ENCODE measurements around the gene COA3.

COA3 gene

GRCh38 chr17:42748202-42748907, 50.1 kb downstream of the COA3 start:
- H3K4me1 ChIP-seq (ENCODE audit: control insufficient read depth, insufficient read depth, low read length), result peaks cover 27% of the 10 kb centered on the region
- H3K4me3 ChIP-seq (ENCODE audit: low read length in 2 of 2), result no peak overlapping the region
- no peaks in the 10 kb centered on the region for H3K9me3 ChIP-seq (ENCODE audit: control insufficient read depth in 2 of 2, low read length in 2 of 2)
- H3K27me3 ChIP-seq (ENCODE audit: control insufficient read depth in 1 of 2, insufficient read depth in 2 of 2, low read length in 2 of 2), result peaks cover 0 to 3% of the 10 kb centered on the region in 2 donors
- no peaks in the 10 kb centered on the region for H3K36me3 ChIP-seq (ENCODE audit: control insufficient read depth in 2 of 2, insufficient read depth in 2 of 2, low read length in 2 of 2)
- peak overlapping the region; percentile 64 for H3K27ac ChIP-seq (ENCODE audit: low read length)
- no peak overlapping the region for H3K9ac ChIP-seq (ENCODE audit: low read length in 2 of 2)
